Measurements from ENCODE around the gene RERE.
A peak's percentile ranks its signal among the peaks of the same experiment; 100 is the strongest.

The RERE gene

DNA sequence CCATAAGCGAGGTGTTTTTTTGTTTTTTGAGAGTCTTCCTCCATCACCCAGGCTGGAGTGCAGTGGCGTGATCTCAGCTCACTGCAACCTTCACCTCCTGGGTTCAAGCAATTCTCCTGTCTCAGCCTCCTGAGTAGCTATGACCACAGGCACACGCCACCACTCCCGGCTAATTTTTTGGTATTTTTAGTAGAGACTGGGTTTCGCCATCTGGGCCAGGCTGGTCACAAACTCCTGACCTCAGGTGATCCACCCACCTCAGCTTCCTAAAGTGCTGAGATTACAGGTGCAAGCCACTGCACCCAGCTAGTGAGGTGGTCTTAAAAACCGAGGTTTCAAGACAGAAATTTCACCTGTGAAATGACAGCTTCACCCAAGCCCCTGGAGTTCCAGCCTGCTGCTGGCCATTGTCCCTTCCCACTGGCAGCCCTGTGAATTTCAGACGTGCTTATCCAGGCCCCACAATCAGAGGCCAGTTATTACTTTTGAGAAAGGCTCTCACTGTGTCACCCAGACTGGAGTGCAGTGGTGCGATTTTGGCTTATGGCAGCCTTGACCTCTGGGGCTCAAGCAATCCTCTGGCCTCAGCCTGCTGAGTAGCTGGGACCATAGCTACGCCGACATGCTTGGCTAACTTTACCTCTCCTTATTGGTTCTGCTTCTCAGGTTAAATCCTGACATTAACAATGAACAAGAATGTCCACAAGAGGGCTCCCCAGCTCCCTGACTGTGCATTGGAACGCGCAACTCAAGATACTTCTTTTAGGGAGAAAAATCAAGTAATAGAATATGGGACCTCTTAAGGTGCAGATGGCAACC, 41.7 kb upstream of the RERE start:
- DNase-seq (ENCODE audit: extremely low spot score), result peak; percentile 55
- ChIA-PET POLR2A (interaction anchor here (0.8 to 3.1 kb wide), 6 partner anchors 10 to 63 kb away, joined by 3 to 16 read pairs (median 3); partner anchors contain the start of gene ENO1), CTCF (interaction anchor here (0.6 to 4.3 kb wide), 10 partner anchors 10 to 1056 kb away, joined by 3 to 35 read pairs (median 4); no protein-coding TSS in a partner anchor)
- no peak for TF ChIP-seq HDGF (IDR thresholded peaks at IDR 0.05; ENCODE audit: borderline replicate concordance)
- TF ChIP-seq SUZ12 (IDR thresholded peaks at IDR 0.05), result no peak

DNA sequence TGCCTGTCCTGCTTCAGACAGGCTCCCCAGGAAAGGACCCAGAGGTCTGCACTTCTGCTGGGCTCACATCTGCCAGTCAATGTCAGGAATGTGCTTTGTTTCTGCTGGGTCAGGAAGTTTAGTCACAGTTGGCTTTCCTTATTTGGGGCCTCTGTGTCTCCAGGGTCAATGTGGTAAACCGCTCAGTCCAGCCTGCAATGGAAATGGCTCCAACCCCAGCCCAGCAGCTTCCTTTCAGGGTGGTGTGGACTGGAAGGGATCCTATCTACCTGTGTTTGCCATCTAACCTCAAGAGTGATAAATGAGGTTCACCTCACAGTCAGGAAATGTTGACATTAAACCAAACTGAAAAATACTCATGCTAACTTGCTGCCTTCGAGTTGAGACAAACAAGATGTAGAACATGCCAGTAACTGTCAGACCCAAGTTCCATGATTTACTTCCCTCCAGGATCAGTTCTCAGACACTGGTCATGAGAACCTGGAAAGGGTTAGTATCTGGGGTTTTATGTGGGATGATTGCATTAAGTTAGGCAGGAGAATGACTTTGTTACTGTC, 40.8 kb upstream of the RERE start:
- TF ChIP-seq FOXK2 (IDR thresholded peaks at IDR 0.05) (no peak), ARNT (IDR thresholded peaks at IDR 0.05) (no peak), FOXM1 (IDR thresholded peaks at IDR 0.05; ENCODE audit: borderline replicate concordance) (no peak), SP1 (IDR thresholded peaks at IDR 0.05) (no peak), LEF1 (IDR thresholded peaks at IDR 0.05; ENCODE audit: borderline replicate concordance) (no peak), CTBP1 (IDR thresholded peaks at IDR 0.05; ENCODE audit: borderline replicate concordance) (no peak), SUZ12 (IDR thresholded peaks at IDR 0.05) (no peak)
- TF ChIP-seq, protein P1, sequence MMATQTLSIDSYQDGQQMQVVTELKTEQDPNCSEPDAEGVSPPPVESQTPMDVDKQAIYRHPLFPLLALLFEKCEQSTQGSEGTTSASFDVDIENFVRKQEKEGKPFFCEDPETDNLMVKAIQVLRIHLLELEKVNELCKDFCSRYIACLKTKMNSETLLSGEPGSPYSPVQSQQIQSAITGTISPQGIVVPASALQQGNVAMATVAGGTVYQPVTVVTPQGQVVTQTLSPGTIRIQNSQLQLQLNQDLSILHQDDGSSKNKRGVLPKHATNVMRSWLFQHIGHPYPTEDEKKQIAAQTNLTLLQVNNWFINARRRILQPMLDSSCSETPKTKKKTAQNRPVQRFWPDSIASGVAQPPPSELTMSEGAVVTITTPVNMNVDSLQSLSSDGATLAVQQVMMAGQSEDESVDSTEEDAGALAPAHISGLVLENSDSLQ (IDR thresholded peaks at IDR 0.05), result peak; percentile 24; the same call in 1 of the 2 replicates
- POLR2A ChIA-PET, result interaction anchor here (1.2 to 3.1 kb wide), 3 partner anchors 20 to 37 kb away, joined by 3 to 16 read pairs (median 3); partner anchors contain the start of gene ENO1
- CTCF ChIA-PET, result interaction anchor here (1.1 to 4.3 kb wide), 3 partner anchors 9 to 106 kb away, joined by 4 to 35 read pairs (median 4); no protein-coding TSS in a partner anchor
- no peak for DNase-seq (ENCODE audit: extremely low spot score)

DNA sequence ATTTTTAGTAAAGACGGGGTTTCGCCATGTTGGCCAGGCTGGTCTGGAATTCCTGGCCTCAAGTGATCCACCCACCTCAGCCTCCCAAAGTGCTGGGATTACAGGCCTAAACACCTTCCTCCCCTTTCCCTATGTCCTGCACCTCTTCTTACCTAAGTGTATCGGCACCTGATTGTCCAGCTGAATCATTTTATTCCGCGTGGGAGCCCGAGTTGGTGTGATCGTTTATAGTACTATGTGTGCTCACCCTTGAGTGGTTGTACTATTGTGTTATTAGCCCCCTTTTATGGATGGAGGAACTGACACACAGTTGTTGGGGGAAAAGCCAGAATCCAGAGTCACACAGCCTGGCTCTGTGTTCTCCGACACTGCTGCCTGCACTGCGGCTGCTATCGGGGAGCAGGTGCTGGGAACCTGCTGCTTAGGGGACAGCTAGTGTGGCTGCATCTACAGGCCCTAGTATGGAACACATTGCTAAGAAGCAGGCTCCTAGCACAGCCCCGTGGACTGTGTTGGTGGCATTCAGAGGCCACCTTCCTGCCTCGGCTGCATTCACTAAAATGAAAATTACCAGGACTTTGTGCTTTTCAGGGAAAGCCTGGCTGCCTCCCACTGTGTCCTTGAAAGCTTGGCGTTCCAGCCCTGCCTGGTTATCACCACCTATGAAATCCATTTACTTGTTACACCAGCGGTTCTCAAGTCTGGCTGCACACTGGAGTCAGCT, 39.4 kb upstream of the RERE start:
- ChIA-PET POLR2A (interaction anchor here (1.1 to 1.2 kb wide), 2 partner anchors 22 to 35 kb away, joined by 3 read pairs; partner anchors contain the start of gene ENO1), CTCF (interaction anchor here (0.6 to 4.3 kb wide), 5 partner anchors 8 to 1245 kb away, joined by 4 to 35 read pairs (median 6); no protein-coding TSS in a partner anchor)
- no peak for TF ChIP-seq SP1 (IDR thresholded peaks at IDR 0.05)
- TF ChIP-seq ZNF384 (IDR thresholded peaks at IDR 0.05), result no peak
- TF ChIP-seq TARDBP (IDR thresholded peaks at IDR 0.05), result no peak
- TF ChIP-seq LEF1 (IDR thresholded peaks at IDR 0.05; ENCODE audit: borderline replicate concordance), result no peak
- TF ChIP-seq FOXK2 (IDR thresholded peaks at IDR 0.05), result no peak
- no peak for TF ChIP-seq BHLHE40 (IDR thresholded peaks at IDR 0.05; ENCODE audit: borderline replicate concordance)
- TF ChIP-seq HDGF (IDR thresholded peaks at IDR 0.05; ENCODE audit: borderline replicate concordance), result no peak
- TF ChIP-seq FOXA1 (IDR thresholded peaks at IDR 0.05), result no peak
- no peak for TF ChIP-seq FOXM1 (IDR thresholded peaks at IDR 0.05; ENCODE audit: borderline replicate concordance)
- no peak for TF ChIP-seq NFRKB (IDR thresholded peaks at IDR 0.05)
- no peak for TF ChIP-seq CTBP1 (IDR thresholded peaks at IDR 0.05; ENCODE audit: borderline replicate concordance)
- DNase-seq (ENCODE audit: extremely low spot score), result no peak

DNA sequence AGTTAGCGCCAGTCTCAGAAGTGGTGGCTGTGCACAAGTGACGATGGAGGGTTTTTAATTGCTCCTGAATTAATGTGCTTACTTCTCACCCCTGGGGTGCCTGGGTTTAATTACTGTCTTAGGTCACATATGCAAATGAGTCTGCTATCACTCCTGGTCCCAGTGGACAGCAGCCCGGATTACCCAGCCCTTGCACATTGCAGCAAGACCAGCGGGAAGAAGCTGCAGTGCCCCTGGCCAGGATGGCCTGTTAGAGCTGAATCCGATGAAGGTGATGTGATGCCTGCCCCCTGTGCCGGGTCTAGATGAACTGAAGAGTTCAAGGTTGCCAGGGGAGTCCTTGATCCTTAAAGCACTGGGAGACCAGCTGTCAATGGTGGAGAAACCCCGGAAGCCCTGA, 36.8 kb upstream of the RERE start:
- ChIA-PET CTCF (interaction anchor here (0.6 kb wide), 1 partner anchor 285 kb away, joined by 3 read pairs; no protein-coding TSS in a partner anchor), POLR2A (no interaction called here)
- no peak for TF ChIP-seq FOXM1 (IDR thresholded peaks at IDR 0.05; ENCODE audit: borderline replicate concordance)
- no peak for TF ChIP-seq FOXK2 (IDR thresholded peaks at IDR 0.05)
- TF ChIP-seq LEF1 (IDR thresholded peaks at IDR 0.05; ENCODE audit: borderline replicate concordance), result no peak
- TF ChIP-seq HDGF (IDR thresholded peaks at IDR 0.05; ENCODE audit: borderline replicate concordance), result no peak
- no peak for TF ChIP-seq BHLHE40 (IDR thresholded peaks at IDR 0.05; ENCODE audit: borderline replicate concordance)
- no peak for TF ChIP-seq CTBP1 (IDR thresholded peaks at IDR 0.05; ENCODE audit: borderline replicate concordance)
- TF ChIP-seq TARDBP (IDR thresholded peaks at IDR 0.05), result no peak
- TF ChIP-seq SUZ12 (IDR thresholded peaks at IDR 0.05), result no peak
- no peak for TF ChIP-seq FOXA1 (IDR thresholded peaks at IDR 0.05)
- no peak for TF ChIP-seq SP1 (IDR thresholded peaks at IDR 0.05)
- no peak for TF ChIP-seq NFRKB (IDR thresholded peaks at IDR 0.05)
- no peak for TF ChIP-seq ELF4 (IDR thresholded peaks at IDR 0.05)
- TF ChIP-seq L3MBTL2 (conservative IDR thresholded peaks at IDR 0.05), result no peak
- TF ChIP-seq ZNF384 (IDR thresholded peaks at IDR 0.05), result no peak
- no peak for TF ChIP-seq ARNT (IDR thresholded peaks at IDR 0.05)
- TF ChIP-seq, protein P1 (IDR thresholded peaks at IDR 0.05), result no peak
- no peak for DNase-seq (ENCODE audit: extremely low spot score)

DNA sequence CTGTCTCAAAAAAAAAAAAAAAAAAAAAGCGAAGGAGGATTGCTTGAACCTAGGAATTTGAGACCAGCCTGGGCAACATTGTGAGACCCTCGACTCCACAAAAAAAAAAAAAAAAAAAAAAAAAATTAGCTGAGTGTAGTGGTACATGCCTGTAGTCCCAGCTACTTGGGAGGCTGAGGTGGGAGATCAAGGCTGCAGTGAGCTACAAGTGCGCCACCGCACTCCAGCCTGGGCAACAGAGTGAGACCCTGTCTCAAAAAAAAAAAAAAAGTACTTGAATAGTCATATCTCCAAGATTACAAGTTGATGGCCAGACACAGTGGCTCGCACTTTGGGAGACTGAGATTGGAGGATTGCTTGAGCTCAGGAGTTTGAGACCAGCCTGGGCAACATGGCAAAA, 33.6 kb upstream of the RERE start:
- DNase-seq (ENCODE audit: extremely low spot score), result no peak
- CTCF ChIA-PET, result interaction anchor here (0.6 to 1.6 kb wide), 3 partner anchors 12 to 625 kb away, joined by 3 to 6 read pairs (median 4); no protein-coding TSS in a partner anchor
- TF ChIP-seq FOXK2 (IDR thresholded peaks at IDR 0.05), result no peak
- no peak for TF ChIP-seq FOXA1 (IDR thresholded peaks at IDR 0.05)
- TF ChIP-seq, protein P1 (IDR thresholded peaks at IDR 0.05), result no peak
- no peak for TF ChIP-seq SUZ12 (IDR thresholded peaks at IDR 0.05)
- TF ChIP-seq ELF4 (IDR thresholded peaks at IDR 0.05), result no peak
- no peak for TF ChIP-seq NFRKB (IDR thresholded peaks at IDR 0.05)
- TF ChIP-seq LEF1 (IDR thresholded peaks at IDR 0.05; ENCODE audit: borderline replicate concordance), result no peak
- no peak for TF ChIP-seq FOXM1 (IDR thresholded peaks at IDR 0.05; ENCODE audit: borderline replicate concordance)
- no peak for TF ChIP-seq HDGF (IDR thresholded peaks at IDR 0.05; ENCODE audit: borderline replicate concordance)
- no peak for TF ChIP-seq CTBP1 (IDR thresholded peaks at IDR 0.05; ENCODE audit: borderline replicate concordance)
- no peak for TF ChIP-seq L3MBTL2 (conservative IDR thresholded peaks at IDR 0.05)
- TF ChIP-seq ZNF384 (IDR thresholded peaks at IDR 0.05), result no peak
- POLR2A ChIA-PET, result no interaction called here
